Neuronal stem cell (in vitro differentiated cells): ENCODE results near the gene DMD.

Experiments
- DNase-seq: peaks from one replicate; pipeline ENCODE4 v3.0.0-alpha.2; 2013; ENCODE audit warnings: low spot score
- H2AFZ ChIP-seq: one replicate; pipeline ENCODE4 v1.6.1; 2013; ENCODE audit warnings: mild to moderate bottlenecking, low read length, inconsistent platforms
- H2AK5ac ChIP-seq: 2 replicates; pipeline ENCODE4 v1.6.1; 2013; ENCODE audit warnings: low read depth, mild to moderate bottlenecking, inconsistent platforms, low read length, moderate library complexity, mixed read lengths
- H2BK120ac ChIP-seq: 2 replicates; pipeline ENCODE4 v1.6.1; 2013; ENCODE audit warnings: low read depth, mild to moderate bottlenecking, inconsistent platforms, low read length, moderate library complexity, mixed read lengths
- H2BK12ac ChIP-seq: one replicate; pipeline ENCODE4 v1.6.1; 2013; ENCODE audit warnings: low read length, inconsistent platforms
- H2BK15ac ChIP-seq: 2 replicates; pipeline ENCODE4 v1.6.1; 2013; ENCODE audit warnings: mild to moderate bottlenecking, low read length, inconsistent platforms, mixed read lengths
- H2BK5ac ChIP-seq: one replicate; pipeline ENCODE4 v1.6.1; 2013; ENCODE audit warnings: inconsistent platforms, mild to moderate bottlenecking, low read length, moderate library complexity
- H3K14ac ChIP-seq: one replicate; pipeline ENCODE4 v1.6.1; 2013; ENCODE audit warnings: low read length, inconsistent platforms
- H3K18ac ChIP-seq: 2 replicates; pipeline ENCODE4 v1.6.1; 2013; ENCODE audit warnings: low read length, inconsistent platforms
- H3K23ac ChIP-seq: 2 replicates; pipeline ENCODE4 v1.6.1; 2013; ENCODE audit warnings: low read depth, mild to moderate bottlenecking, mixed read lengths, low read length, inconsistent platforms; ENCODE audit not compliant: poor library complexity
- H3K27ac ChIP-seq: replicated peaks from 3 replicates; pipeline ENCODE4 v1.5.1; 2013; ENCODE audit warnings: low read length, inconsistent platforms
- H3K27me3 ChIP-seq, 3 experiments: 2 replicates each; pipeline ENCODE4 v1.6.1; 2013; ENCODE audit warnings: low read length in 3 of 3, mild to moderate bottlenecking in 2 of 3, inconsistent platforms in 1 of 3, low read depth in 1 of 3, mixed read lengths in 1 of 3, moderate library complexity in 1 of 3; ENCODE audit not compliant: control insufficient read depth in 3 of 3, insufficient read depth in 3 of 3
- H3K36me3 ChIP-seq, 2 donors: replicated peaks in 1 of 2; 2 replicates each; pipeline ENCODE4 v1.6.1; 2013; ENCODE audit warnings: low read length in 2 of 2; ENCODE audit not compliant: control insufficient read depth in 2 of 2, insufficient read depth in 2 of 2
- H3K4ac ChIP-seq: 2 replicates; pipeline ENCODE4 v1.6.1; 2013; ENCODE audit warnings: inconsistent platforms, mild to moderate bottlenecking, low read length, moderate library complexity
- H3K4me1 ChIP-seq, 2 donors: 1 replicate in 1 of 2; 2 replicates in 1 of 2; pipeline ENCODE4 v1.6.1; 2013; ENCODE audit warnings: low read length in 2 of 2, low read depth in 1 of 2; ENCODE audit not compliant: control insufficient read depth in 2 of 2, insufficient read depth in 1 of 2
- H3K4me2 ChIP-seq: one replicate; pipeline ENCODE4 v1.6.1; 2013; ENCODE audit warnings: mild to moderate bottlenecking, low read length, inconsistent platforms; ENCODE audit not compliant: insufficient read depth, poor library complexity, severe bottlenecking
- H3K4me3 ChIP-seq, 2 donors: 2 replicates each; pipeline ENCODE4 v1.5.1; 2013; ENCODE audit warnings: low read length in 2 of 2, mild to moderate bottlenecking in 2 of 2, inconsistent platforms in 1 of 2, moderate library complexity in 1 of 2
- H3K79me1 ChIP-seq: one replicate; pipeline ENCODE4 v1.6.1; 2013; ENCODE audit warnings: low read depth, mild to moderate bottlenecking, inconsistent platforms, low read length, moderate library complexity
- H3K9ac ChIP-seq: one replicate; pipeline ENCODE4 v1.6.1; 2013; ENCODE audit warnings: mild to moderate bottlenecking, low read depth, low read length, inconsistent platforms; ENCODE audit not compliant: poor library complexity
- H3K9me3 ChIP-seq, 2 donors: replicated peaks in 1 of 2; 2 replicates each; pipeline versions ENCODE3 to v1.6.1; 2013; ENCODE audit warnings: low read length in 2 of 2, mild to moderate bottlenecking in 2 of 2, inconsistent platforms in 1 of 2, low read depth in 1 of 2, mixed read lengths in 1 of 2, moderate library complexity in 1 of 2; ENCODE audit not compliant: control insufficient read depth in 2 of 2, insufficient read depth in 1 of 2
- H4K8ac ChIP-seq: one replicate; pipeline ENCODE4 v1.6.1; 2013; ENCODE audit warnings: low read depth, mild to moderate bottlenecking, inconsistent platforms, low read length, moderate library complexity
- H4K91ac ChIP-seq: one replicate; pipeline ENCODE4 v1.6.1; 2013; ENCODE audit warnings: low read length, low read depth, mild to moderate bottlenecking, inconsistent platforms; ENCODE audit not compliant: poor library complexity
- WGBS, 2 donors: extraction: QIAGEN DNeasy Blood & Tissue Kit; methylation state at CpG; one replicate each; pipeline ENCODE4 v1.1.7; 2013; ENCODE audit warnings: missing lambda C conversion rate in 2 of 2, mixed read lengths in 1 of 2; ENCODE audit not compliant: insufficient read length in 2 of 2, insufficient replicate concordance in 1 of 2; ENCODE audit errors: extremely low coverage in 2 of 2; 5-methylcytosine and 5-hydroxymethylcytosine counted together

Gene DMD

DNA sequence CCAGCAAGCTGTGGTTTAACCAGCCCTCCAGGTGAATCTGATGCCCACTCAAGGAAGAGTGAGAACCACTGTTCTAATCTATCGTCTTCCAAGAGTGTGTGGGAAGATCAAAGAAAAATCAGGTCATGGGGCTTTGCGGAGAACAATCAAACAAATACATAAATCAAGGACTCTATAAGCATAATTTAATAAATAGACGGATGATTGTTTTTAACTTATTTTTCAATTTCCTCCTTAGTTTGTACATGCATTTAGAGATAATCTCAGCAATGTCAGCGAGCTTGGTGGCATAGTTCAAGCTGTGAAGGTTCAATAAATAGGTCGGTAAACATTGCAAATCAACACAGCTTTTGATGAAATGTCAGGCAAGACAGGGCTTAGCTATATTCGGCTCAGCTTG lies 84.9 kb downstream of the DMD start:
- Histone ChIP-seq H3K9ac (no peak overlapping the region), H2BK15ac (no peak overlapping the region), H3K79me1 (no peaks in the 10 kb centered on the region), H3K4ac (no peak overlapping the region), H4K91ac (no peak overlapping the region), H3K4me3 (no peak overlapping the region), H2BK5ac (no peak overlapping the region), H3K14ac (no peak overlapping the region), H3K27ac (no peak overlapping the region), H3K36me3 (no peaks in the 10 kb centered on the region), H2AK5ac (no peak overlapping the region), H2BK120ac (no peak overlapping the region), H3K9me3 (no peaks in the 10 kb centered on the region), H3K4me1 (peaks cover 0 to 3% of the 10 kb centered on the region in 2 donors), H2BK12ac (no peak overlapping the region), H3K27me3 (no peaks in the 10 kb centered on the region), H2AFZ (no peak overlapping the region), H3K23ac (no peak overlapping the region), H4K8ac (no peak overlapping the region), H3K18ac (no peak overlapping the region), H3K4me2 (no peak overlapping the region)
- DNase-seq = no peak
- WGBS, 2 donors = no CpG with 5 or more reads among the region's 6 CpGs

DNA sequence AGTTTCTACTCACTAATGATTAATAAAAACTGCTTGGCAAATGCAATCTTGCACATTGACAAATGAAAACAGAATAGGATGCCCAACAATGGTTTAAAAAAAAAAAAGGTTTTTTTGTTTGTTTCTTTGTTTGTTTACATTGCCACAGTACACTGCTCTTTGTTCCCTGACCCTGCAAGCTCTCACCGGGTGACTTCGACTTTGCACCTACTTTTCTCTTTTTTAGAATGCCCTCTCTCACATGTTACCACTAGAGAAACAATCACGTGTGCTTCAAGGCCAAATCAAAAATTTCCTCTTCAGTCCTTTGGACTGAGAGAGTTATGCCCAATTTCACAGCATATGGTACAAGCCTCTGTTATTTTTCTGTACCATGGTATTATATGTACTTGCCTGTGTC lies 101.5 kb downstream of the DMD start:
- H4K91ac ChIP-seq = no peak overlapping the region

GRCh38 chrX:33106737-33107136 lies 104.6 kb downstream of the DMD start:
- no peak overlapping the region for H3K4me2 ChIP-seq
- H2AK5ac ChIP-seq = no peak overlapping the region
- no peaks in the 10 kb centered on the region for H3K4me1 ChIP-seq
- no peak overlapping the region for H2AFZ ChIP-seq
- no peak overlapping the region for H3K14ac ChIP-seq
- DNase-seq = no peak
- no peak overlapping the region for H3K27ac ChIP-seq
- no peaks in the 10 kb centered on the region for H3K9me3 ChIP-seq
- no peaks in the 10 kb centered on the region for H3K36me3 ChIP-seq
- H4K91ac ChIP-seq = no peak overlapping the region
- no peak overlapping the region for H3K23ac ChIP-seq
- no peak overlapping the region for H2BK5ac ChIP-seq
- H2BK12ac ChIP-seq = no peak overlapping the region
- H2BK15ac ChIP-seq = no peak overlapping the region
- no peaks in the 10 kb centered on the region for H3K27me3 ChIP-seq
- no CpG with 5 or more reads among the region's 8 CpGs for WGBS, 2 donors
- no peak overlapping the region for H3K18ac ChIP-seq
- no peak overlapping the region for H4K8ac ChIP-seq
- H3K79me1 ChIP-seq = no peaks in the 10 kb centered on the region
- H3K4ac ChIP-seq = no peak overlapping the region
- H3K4me3 ChIP-seq = no peak overlapping the region
- no peak overlapping the region for H2BK120ac ChIP-seq
- no peak overlapping the region for H3K9ac ChIP-seq

More for the DNA sequence above, 101.5 kb downstream of the DMD start:
- Histone ChIP-seq H2BK120ac (no peak overlapping the region), H3K4me2 (no peak overlapping the region), H3K23ac (no peak overlapping the region), H4K8ac (no peak overlapping the region), H2BK5ac (no peak overlapping the region), H3K36me3 (no peaks in the 10 kb centered on the region), H3K27me3 (no peaks in the 10 kb centered on the region), H3K27ac (no peak overlapping the region), H3K14ac (no peak overlapping the region), H3K79me1 (no peaks in the 10 kb centered on the region), H3K9me3 (no peaks in the 10 kb centered on the region), H3K4me1 (no peaks in the 10 kb centered on the region), H3K4ac (no peak overlapping the region), H3K4me3 (no peak overlapping the region), H2BK15ac (no peak overlapping the region), H2AFZ (no peak overlapping the region), H2BK12ac (no peak overlapping the region), H2AK5ac (no peak overlapping the region), H3K18ac (no peak overlapping the region), H3K9ac (no peak overlapping the region)
- DNase-seq = no peak
- WGBS, 2 donors = no CpG with 5 or more reads among the region's 3 CpGs

- H3K9ac ChIP-seq = no peak overlapping the region
- WGBS, 2 donors = no CpG with 5 or more reads among the region's 3 CpGs
- H2BK12ac ChIP-seq = no peak overlapping the region
- no peak overlapping the region for H4K8ac ChIP-seq
- H2BK15ac ChIP-seq = no peak overlapping the region
- H2AK5ac ChIP-seq = no peak overlapping the region
- H3K18ac ChIP-seq = no peak overlapping the region
- H3K4me2 ChIP-seq = no peak overlapping the region
- no peak overlapping the region for H4K91ac ChIP-seq
- no peaks in the 10 kb centered on the region for H3K4me1 ChIP-seq
- H3K36me3 ChIP-seq = no peaks in the 10 kb centered on the region
- H2BK120ac ChIP-seq = no peak overlapping the region
- no peaks in the 10 kb centered on the region for H3K27me3 ChIP-seq
- DNase-seq = no peak
- no peak overlapping the region for H3K4ac ChIP-seq
- H3K9me3 ChIP-seq = no peaks in the 10 kb centered on the region
- no peaks in the 10 kb centered on the region for H3K79me1 ChIP-seq
- no peak overlapping the region for H3K4me3 ChIP-seq
- no peak overlapping the region for H3K14ac ChIP-seq
- no peak overlapping the region for H2BK5ac ChIP-seq
- no peak overlapping the region for H3K27ac ChIP-seq
- no peak overlapping the region for H3K23ac ChIP-seq
- H2AFZ ChIP-seq = no peak overlapping the region
These were observed 116.3 kb downstream of the DMD start for GRCh38 chrX:33095079-33095478.
